GM12878 (cell line): ENCODE data around the gene PODXL2.

Source experiments
- CBX3 ChIP-seq: fragments of 200-600 bp; sonication (generic); IDR thresholded peaks from 2 replicates; pipeline ENCODE4 v1.6.1; 2016; ENCODE audit warnings: low read depth, borderline replicate concordance
- EP300 ChIP-seq, 2 experiments: fragments of 150-350 bp in 1 of 2; IDR thresholded peaks; 2 replicates each; pipeline ENCODE4 v1.6.1; 2011 to 2012; ENCODE audit warnings: low read depth in 2 of 2, low read length in 2 of 2, borderline replicate concordance in 1 of 2, improper control_type of control experiment in 1 of 2, inconsistent platforms in 1 of 2; ENCODE audit not compliant: control insufficient read depth in 1 of 2
- GABPA ChIP-seq: IDR thresholded peaks from 2 replicates; pipeline ENCODE4 v1.6.1; 2014; ENCODE audit warnings: antibody characterized with exemption, low read depth, mild to moderate bottlenecking, inconsistent platforms
- MXI1 ChIP-seq: fragments of 150-350 bp; IDR thresholded peaks from 2 replicates; pipeline ENCODE4 v1.6.1; 2011; ENCODE audit warnings: low read depth, mild to moderate bottlenecking, inconsistent platforms, low read length, improper control_type of control experiment
- NR2C1 ChIP-seq: fragments of 450-650 bp; IDR thresholded peaks from 2 replicates; pipeline ENCODE4 v1.6.1; 2017; ENCODE audit warnings: antibody characterized with exemption, mild to moderate bottlenecking, moderate library complexity
- POLR2A ChIP-seq: IDR thresholded peaks from 2 replicates; pipeline ENCODE4 v1.6.1; 2011; ENCODE audit warnings: low read depth, mild to moderate bottlenecking, low read length
- POU2F2 ChIP-seq: IDR thresholded peaks from 3 replicates; pipeline ENCODE4 v1.6.1; 2011; ENCODE audit warnings: low read depth, mild to moderate bottlenecking, low read length, borderline replicate concordance
- RFX5 ChIP-seq: IDR thresholded peaks from 2 replicates; pipeline ENCODE4 v1.6.1; 2011; ENCODE audit warnings: low read depth, low read length, improper control_type of control experiment
- SUZ12 ChIP-seq: fragments of 200-600 bp; sonication (generic); IDR thresholded peaks from one replicate; pipeline ENCODE4 v1.6.1; 2018; ENCODE audit warnings: antibody characterized with exemption, mild to moderate bottlenecking; ENCODE audit not compliant: unreplicated experiment
- TF ChIP-seq, protein P1 (sequence below), 3 experiments: IDR thresholded peaks in 2 of 3; conservative IDR thresholded peaks in 1 of 3; 2 replicates each; pipeline ENCODE4 v1.5.1; 2011; ENCODE audit warnings: low read depth in 3 of 3, low read length in 3 of 3, mild to moderate bottlenecking in 3 of 3, control low read depth in 2 of 3, moderate library complexity in 2 of 3, inconsistent platforms in 1 of 3, mixed read lengths in 1 of 3; ENCODE audit not compliant: control insufficient read depth in 2 of 3, insufficient read depth in 1 of 3; ENCODE audit errors: extremely low read depth in 1 of 3
- TF ChIP-seq, protein P2 (sequence below): IDR thresholded peaks from 2 replicates; pipeline ENCODE4 v1.6.1; 2012; ENCODE audit warnings: low read depth, low read length, improper control_type of control experiment
- TF ChIP-seq, protein P3 (sequence below): IDR thresholded peaks from 2 replicates; pipeline ENCODE4 v1.6.1; 2012; ENCODE audit warnings: low read depth, low read length, improper control_type of control experiment
- TF ChIP-seq, protein P4 (sequence below): IDR thresholded peaks from 2 replicates; pipeline ENCODE4 v1.6.1; 2011; ENCODE audit warnings: low read depth, low read length, improper control_type of control experiment, borderline replicate concordance

DNA sequence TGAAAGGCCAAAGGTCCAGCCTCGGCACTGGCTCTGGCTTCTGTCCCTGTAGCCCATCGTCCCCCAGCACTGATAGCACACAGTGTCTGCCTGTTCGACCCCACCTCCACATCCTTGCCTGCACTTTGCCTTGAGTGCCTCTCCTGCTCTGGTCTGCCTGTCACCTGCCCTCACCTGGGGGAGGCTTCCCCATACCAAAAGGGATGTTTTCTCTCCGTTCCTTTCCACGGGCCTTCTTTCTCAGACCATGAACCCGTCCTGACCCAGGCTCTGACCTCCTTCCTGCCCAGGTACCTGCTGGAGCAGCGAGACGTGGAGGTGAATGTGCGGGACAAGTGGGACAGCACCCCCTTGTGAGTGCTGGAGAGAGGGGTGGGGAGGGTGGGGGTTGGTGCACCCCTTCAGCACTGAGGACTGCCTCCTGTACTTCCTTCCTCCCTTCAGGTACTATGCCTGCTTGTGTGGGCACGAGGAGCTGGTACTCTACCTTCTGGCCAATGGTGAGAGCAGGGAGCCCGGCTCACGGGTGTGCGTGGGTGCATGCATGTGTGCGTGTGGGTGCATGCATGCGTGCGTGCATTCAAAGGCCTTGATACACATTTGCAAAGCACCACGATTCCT is 45.2 kb downstream of the PODXL2 start:
- TF ChIP-seq EP300 (IDR thresholded peaks at IDR 0.05; ENCODE audit: borderline replicate concordance in 1 of 2, control insufficient read depth in 1 of 2, low read depth in 2 of 2, low read length in 2 of 2) (no peak), CBX3 (no peak), SUZ12 (no peak), RFX5 (no peak), GABPA (no peak), POLR2A (no peak), NR2C1 (no peak), POU2F2 (no peak), MXI1 (no peak)
- TF ChIP-seq, protein P1, sequence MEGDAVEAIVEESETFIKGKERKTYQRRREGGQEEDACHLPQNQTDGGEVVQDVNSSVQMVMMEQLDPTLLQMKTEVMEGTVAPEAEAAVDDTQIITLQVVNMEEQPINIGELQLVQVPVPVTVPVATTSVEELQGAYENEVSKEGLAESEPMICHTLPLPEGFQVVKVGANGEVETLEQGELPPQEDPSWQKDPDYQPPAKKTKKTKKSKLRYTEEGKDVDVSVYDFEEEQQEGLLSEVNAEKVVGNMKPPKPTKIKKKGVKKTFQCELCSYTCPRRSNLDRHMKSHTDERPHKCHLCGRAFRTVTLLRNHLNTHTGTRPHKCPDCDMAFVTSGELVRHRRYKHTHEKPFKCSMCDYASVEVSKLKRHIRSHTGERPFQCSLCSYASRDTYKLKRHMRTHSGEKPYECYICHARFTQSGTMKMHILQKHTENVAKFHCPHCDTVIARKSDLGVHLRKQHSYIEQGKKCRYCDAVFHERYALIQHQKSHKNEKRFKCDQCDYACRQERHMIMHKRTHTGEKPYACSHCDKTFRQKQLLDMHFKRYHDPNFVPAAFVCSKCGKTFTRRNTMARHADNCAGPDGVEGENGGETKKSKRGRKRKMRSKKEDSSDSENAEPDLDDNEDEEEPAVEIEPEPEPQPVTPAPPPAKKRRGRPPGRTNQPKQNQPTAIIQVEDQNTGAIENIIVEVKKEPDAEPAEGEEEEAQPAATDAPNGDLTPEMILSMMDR (IDR thresholded peaks at IDR 0.05 in 2 of 3, conservative IDR thresholded peaks at IDR 0.05 in 1 of 3; ENCODE audit: control insufficient read depth in 2 of 3, extremely low read depth in 1 of 3, insufficient read depth in 1 of 3, low read depth in 3 of 3, low read length in 3 of 3), result no peak
- TF ChIP-seq, protein P2, sequence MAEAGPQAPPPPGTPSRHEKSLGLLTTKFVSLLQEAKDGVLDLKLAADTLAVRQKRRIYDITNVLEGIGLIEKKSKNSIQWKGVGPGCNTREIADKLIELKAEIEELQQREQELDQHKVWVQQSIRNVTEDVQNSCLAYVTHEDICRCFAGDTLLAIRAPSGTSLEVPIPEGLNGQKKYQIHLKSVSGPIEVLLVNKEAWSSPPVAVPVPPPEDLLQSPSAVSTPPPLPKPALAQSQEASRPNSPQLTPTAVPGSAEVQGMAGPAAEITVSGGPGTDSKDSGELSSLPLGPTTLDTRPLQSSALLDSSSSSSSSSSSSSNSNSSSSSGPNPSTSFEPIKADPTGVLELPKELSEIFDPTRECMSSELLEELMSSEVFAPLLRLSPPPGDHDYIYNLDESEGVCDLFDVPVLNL, result no peak
- TF ChIP-seq, protein P3, sequence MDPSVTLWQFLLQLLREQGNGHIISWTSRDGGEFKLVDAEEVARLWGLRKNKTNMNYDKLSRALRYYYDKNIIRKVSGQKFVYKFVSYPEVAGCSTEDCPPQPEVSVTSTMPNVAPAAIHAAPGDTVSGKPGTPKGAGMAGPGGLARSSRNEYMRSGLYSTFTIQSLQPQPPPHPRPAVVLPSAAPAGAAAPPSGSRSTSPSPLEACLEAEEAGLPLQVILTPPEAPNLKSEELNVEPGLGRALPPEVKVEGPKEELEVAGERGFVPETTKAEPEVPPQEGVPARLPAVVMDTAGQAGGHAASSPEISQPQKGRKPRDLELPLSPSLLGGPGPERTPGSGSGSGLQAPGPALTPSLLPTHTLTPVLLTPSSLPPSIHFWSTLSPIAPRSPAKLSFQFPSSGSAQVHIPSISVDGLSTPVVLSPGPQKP, result no peak
- TF ChIP-seq, protein P4, sequence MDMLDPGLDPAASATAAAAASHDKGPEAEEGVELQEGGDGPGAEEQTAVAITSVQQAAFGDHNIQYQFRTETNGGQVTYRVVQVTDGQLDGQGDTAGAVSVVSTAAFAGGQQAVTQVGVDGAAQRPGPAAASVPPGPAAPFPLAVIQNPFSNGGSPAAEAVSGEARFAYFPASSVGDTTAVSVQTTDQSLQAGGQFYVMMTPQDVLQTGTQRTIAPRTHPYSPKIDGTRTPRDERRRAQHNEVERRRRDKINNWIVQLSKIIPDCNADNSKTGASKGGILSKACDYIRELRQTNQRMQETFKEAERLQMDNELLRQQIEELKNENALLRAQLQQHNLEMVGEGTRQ, result no peak
